IPS-18a (cell line): ENCODE results near the gene ORAI3.

ENCODE experiments used
- H3K27ac ChIP-seq: one replicate; pipeline ENCODE4 v1.5.1; 2013; ENCODE audit warnings: low read length
- H3K27me3 ChIP-seq: one replicate; pipeline ENCODE4 v1.6.1; 2013; ENCODE audit warnings: mild to moderate bottlenecking, low read length; ENCODE audit not compliant: control insufficient read depth, insufficient read depth
- H3K36me3 ChIP-seq: one replicate; pipeline ENCODE4 v1.6.1; 2013; ENCODE audit warnings: low read depth, low read length; ENCODE audit not compliant: control insufficient read depth
- H3K4me1 ChIP-seq: one replicate; pipeline ENCODE4 v1.6.1; 2013; ENCODE audit warnings: low read depth, low read length; ENCODE audit not compliant: control insufficient read depth
- H3K4me3 ChIP-seq: one replicate; pipeline ENCODE4 v1.5.1; 2013; ENCODE audit warnings: low read length
- H3K9ac ChIP-seq: one replicate; pipeline ENCODE4 v1.6.1; 2013; ENCODE audit warnings: mild to moderate bottlenecking, low read length, moderate library complexity
- H3K9me3 ChIP-seq: one replicate; pipeline ENCODE4 v1.6.1; 2013; ENCODE audit warnings: low read depth, low read length; ENCODE audit not compliant: control insufficient read depth

Gene ORAI3

GRCh38 chr16:31000671-31001382 lies 52.0 kb downstream of the ORAI3 start:
- Histone ChIP-seq H3K27ac (no peak overlapping the region), H3K27me3 (peaks cover 13% of the 10 kb centered on the region), H3K9me3 (no peaks in the 10 kb centered on the region)

DNA sequence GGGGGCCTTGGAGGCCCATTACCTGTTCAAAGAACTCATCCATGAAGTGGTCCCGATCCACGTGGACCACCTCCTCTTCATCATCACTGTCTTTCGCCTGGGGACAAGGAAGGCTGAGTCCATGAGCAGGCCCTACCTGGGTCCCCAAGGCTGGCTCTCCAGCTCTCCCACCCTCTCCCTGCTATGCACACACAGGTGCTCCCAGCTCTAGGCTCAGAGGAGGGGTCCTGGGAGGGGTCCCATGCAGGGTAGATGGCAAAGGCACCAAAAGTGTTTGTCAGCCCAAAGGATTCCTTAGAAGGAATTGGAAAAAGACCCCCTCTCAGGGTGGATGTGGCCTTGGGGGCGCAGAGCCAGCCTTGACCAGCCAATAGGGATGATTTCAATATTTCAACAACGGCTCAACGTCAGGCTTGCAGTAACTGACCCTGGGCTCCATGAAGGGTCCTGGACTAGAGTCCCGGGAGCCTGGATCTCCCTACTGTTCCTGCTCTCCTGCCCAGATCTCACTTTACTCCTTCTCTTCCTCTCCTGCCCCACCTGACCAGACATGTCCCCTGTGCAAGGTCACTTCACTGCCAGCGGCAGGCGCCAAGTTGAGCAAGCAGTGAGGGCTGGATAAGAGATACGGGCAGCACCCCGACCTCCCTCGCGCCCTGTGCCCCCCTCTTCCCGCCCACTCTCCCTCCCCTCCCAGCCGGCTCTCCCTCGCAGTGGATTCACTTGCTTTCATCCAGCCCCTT lies 52.8 kb downstream of the ORAI3 start:
- H3K27ac ChIP-seq = no peak overlapping the region
- no peak overlapping the region for H3K4me3 ChIP-seq
- no peak overlapping the region for H3K9ac ChIP-seq
- peaks cover 8% of the 10 kb centered on the region for H3K27me3 ChIP-seq
- H3K4me1 ChIP-seq = no peaks in the 10 kb centered on the region
- H3K36me3 ChIP-seq = no peaks in the 10 kb centered on the region
- no peaks in the 10 kb centered on the region for H3K9me3 ChIP-seq

More at GRCh38 chr16:31000671-31001382, 52.0 kb downstream of the ORAI3 start:
- no peaks in the 10 kb centered on the region for H3K36me3 ChIP-seq
- peaks cover 5% of the 10 kb centered on the region for H3K4me1 ChIP-seq
- H3K9ac ChIP-seq = no peak overlapping the region
- no peak overlapping the region for H3K4me3 ChIP-seq

GRCh38 chr16:31002250-31002700 lies 53.4 kb downstream of the ORAI3 start:
- H3K4me1 ChIP-seq = no peaks in the 10 kb centered on the region
- peaks cover 7% of the 10 kb centered on the region for H3K27me3 ChIP-seq
- H3K9ac ChIP-seq = no peak overlapping the region
- no peaks in the 10 kb centered on the region for H3K9me3 ChIP-seq
- no peak overlapping the region for H3K4me3 ChIP-seq
- no peak overlapping the region for H3K27ac ChIP-seq
- H3K36me3 ChIP-seq = no peaks in the 10 kb centered on the region

DNA sequence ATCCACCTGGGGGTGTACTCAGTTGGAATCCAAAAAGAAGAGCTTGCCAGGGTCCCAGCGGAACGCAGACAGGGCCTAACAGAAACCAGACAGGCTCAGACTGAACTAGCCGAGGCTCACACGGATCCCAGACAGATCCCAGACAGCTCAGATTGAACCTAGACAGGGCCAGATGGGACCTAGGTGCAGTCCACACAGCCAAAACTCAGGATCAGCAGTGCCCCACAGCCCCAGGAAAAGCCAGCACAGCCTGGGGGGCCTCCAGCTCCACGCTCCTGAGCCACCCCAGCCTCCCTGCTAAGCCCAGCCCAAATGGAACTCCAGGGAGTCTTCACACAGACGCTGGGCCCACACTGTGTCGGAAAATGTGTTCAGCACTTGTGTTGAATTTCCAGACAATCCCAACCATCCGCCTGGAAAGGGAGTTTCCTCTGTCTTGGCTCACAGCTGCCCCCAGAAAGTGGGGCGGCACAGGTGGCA lies 54.0 kb downstream of the ORAI3 start:
- Histone ChIP-seq H3K9me3 (no peaks in the 10 kb centered on the region), H3K4me3 (no peak overlapping the region), H3K9ac (no peak overlapping the region), H3K4me1 (no peaks in the 10 kb centered on the region), H3K36me3 (no peaks in the 10 kb centered on the region), H3K27ac (no peak overlapping the region), H3K27me3 (peaks cover 2% of the 10 kb centered on the region)

GRCh38 chr16:31003744-31004143 lies 54.9 kb downstream of the ORAI3 start:
- H3K4me3 ChIP-seq = no peak overlapping the region
- H3K9ac ChIP-seq = no peak overlapping the region
- no peak overlapping the region for H3K27ac ChIP-seq
- H3K27me3 ChIP-seq = no peaks in the 10 kb centered on the region
- no peaks in the 10 kb centered on the region for H3K4me1 ChIP-seq
- H3K36me3 ChIP-seq = no peaks in the 10 kb centered on the region
- H3K9me3 ChIP-seq = no peaks in the 10 kb centered on the region
